COLO829 (cell line): Measurements from ENCODE around the gene LUC7L2.
"Not testable (repeated sequence)": the region's sequence is repeated elsewhere in the genome, so short reads cannot be mapped to it uniquely, and the experiment has no call there.

ENCODE experiments used
- DNase-seq: peaks from one replicate; pipeline ENCODE4 v3.0.0; 2012; ENCODE audit warnings: low spot score

The LUC7L2 gene

DNA sequence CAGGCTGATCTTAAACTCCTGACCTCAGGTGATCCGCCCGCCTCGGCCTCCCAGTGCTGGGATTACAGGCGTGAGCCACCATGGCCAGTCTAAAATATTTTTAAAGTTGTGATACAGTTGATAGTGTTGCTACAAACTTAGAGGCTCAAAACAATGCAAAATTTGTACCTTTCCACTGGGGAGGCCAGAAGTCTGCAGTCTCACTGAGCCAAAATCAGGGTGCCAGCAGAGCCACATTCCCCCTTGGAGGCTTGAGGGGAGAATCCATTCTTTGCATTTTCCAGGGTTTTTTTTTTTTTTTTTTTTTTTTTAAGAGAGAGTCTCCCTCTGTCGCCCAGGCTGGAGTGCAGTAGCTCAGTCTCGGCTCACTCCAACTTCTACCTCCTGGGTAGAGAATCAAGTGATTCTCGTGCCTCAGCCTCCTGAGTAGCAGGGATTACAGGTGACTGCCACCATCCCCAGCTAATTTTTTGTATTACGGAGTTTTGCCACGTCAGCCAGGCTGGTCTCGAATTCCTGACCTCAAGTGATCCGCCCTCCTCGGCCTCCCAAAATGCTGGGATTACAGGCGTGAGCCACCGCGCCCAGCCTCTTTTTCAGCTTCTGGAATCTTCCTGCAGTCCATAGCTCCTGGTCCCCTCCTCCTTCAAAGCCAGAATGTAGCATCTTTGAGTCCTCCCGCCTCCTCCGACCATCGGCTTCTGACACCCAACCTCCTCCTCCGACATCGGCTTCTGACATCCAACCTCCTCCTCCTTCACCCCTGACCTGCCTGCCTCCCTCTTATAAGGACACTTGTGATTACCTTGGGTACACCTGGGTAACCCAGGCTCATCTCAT lies 86.6 kb downstream of the LUC7L2 start:
- no peak for DNase-seq

- no peak for DNase-seq
Measured at GRCh38 chr7:139450851-139451250, 91.2 kb downstream of the LUC7L2 start.

GRCh38 chr7:139451638-139452037 lies 91.9 kb downstream of the LUC7L2 start:
- no peak for DNase-seq

- no peak for DNase-seq
Measured at GRCh38 chr7:139452958-139453672, 93.4 kb downstream of the LUC7L2 start.

DNA sequence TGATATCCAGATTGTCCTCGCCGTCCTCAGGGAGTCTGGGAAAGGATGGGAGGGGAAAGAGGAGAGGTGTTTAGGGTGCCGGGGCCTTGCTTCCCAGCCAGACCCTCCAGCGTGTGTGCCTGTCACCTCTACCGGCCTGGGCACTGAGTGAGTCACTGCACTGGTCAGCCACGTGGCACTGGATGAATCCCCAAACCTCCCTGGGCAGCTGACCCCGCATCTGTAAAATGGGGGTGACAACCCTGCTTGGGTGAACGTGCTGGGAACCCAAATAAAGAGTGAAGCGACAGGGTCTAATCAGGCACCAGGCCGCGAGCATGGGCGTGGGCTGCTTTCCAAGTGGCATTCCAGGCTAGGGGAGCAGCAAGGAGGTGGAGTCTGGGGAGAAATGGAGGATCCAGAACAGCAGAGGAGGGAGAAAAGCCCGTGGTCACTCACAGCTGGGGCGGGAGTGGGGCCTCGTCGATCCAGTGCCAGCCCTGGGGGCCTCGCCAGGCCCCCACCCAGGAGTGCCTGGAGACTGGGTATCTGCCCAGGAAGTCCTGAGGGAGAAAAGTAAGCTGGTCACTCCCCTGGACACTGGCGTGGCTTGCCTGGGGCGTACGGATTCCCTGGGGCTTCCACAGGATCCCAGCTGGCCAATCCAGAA lies 94.1 kb downstream of the LUC7L2 start:
- no peak for DNase-seq

DNA sequence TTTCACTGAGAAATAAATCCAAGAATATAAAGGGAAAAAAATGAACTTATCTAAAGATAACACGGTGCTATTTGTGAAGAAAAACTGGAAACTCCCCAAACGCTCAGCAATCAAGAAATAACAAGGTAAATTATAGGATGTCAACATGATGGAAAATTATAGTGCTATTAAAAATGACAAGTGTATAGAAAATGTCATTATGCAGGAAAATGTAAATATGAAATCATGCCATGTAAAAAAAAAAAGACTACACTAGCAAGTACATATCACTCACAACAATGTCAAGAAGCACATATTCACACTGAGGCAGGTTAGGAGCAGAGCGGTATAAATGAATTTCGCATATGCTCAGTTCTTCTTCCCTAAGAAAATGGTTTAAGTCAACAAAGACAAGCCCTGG lies 96.1 kb downstream of the LUC7L2 start:
- DNase-seq: no peak

- no peak for DNase-seq
Measured at GRCh38 chr7:139456511-139456910, 96.8 kb downstream of the LUC7L2 start.

GRCh38 chr7:139457153-139457946 lies 97.7 kb downstream of the LUC7L2 start:
- no peak for DNase-seq

DNA sequence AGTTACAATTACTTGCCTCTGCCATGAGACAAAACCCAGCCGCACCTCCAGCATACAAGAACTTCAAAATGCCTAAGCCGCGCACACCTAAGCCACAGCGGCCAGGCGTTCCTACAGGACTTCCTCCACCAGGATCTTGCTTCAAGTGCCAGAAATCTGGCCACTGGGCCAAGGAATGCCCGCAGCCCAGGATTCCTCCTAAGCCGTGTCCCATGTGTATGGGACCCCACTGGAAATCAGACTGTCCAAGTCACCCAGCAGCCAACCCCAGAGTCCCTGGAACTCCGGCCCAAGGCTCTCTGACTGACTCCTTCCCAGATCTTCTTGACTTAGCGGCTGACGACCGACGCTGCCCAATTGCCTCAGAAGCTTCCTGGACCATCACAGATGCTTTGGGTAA lies 103.7 kb downstream of the LUC7L2 start:
- not testable (repeated sequence) for DNase-seq

DNA sequence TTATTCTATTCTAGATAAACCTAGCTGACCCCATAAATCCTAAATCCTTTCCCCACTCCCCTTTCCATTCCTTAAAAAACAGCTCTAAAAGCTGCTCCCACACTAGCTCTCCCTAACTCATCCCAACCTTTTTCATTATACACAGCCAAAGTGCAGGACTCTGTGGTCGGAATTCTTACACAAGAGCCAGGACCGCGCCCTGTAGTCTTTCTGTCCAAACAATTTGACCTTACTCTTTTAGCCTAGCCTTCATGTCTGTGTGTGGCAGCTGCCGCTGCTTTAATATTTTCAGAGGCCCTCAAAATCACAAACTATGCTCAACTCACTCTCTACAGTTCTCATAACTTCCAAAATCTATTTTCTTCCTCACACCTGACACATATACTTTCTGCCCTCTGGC lies 104.8 kb downstream of the LUC7L2 start:
- not testable (repeated sequence) for DNase-seq

- DNase-seq: not testable (repeated sequence)
Measured at GRCh38 chr7:139465072-139465471, 105.4 kb downstream of the LUC7L2 start.

DNA sequence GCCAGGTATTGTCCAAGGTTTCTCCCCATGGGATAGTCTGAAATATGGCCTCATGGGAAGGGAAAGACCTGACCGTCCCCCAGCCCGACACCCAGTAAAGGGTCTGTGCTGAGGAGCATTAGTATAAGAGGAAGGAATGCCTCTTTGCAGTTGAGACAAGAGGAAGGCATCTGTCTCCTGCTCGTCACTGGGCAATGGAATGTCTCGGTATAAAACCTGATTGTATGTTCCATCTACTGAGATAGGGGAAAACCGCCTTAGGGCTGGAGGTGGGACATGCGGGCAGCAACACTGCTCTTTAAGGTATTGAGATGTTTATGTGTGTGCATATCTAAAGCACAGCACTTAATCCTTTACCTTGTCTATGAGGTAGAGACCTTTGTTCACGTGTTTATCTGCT lies 108.0 kb downstream of the LUC7L2 start:
- DNase-seq: not testable (repeated sequence)

GRCh38 chr7:139468281-139468680 lies 108.6 kb downstream of the LUC7L2 start:
- DNase-seq: not testable (repeated sequence)

GRCh38 chr7:139471740-139472353 lies 112.2 kb downstream of the LUC7L2 start:
- no peak for DNase-seq
